Right renal cortex interstitium (tissue), 3 donors: ENCODE data around the gene MEGF10. TPM values are rescaled to one million over a fixed set of nuclear protein-coding genes. Genes with fewer than 3 reads are reported as not detected.

Source experiments
- DNase-seq, 3 donors: peaks; one replicate each; pipeline ENCODE4 v3.0.0-alpha.2; 2013; ENCODE audit warnings: low read depth in 3 of 3, low spot score in 2 of 3
- polyA plus RNA-seq, 3 donors: library from polyadenylated mRNA; unstranded; fragments of 120-200 nt; gene quantifications; one replicate each; pipeline ENCODE4 v1.2.1, GENCODE V29; 2013; ENCODE audit not compliant: insufficient read length in 3 of 3

MEGF10 gene
- polyA plus RNA-seq, 3 donors: 0.54 to 1.2 (median 1.1) TPM

- DNase-seq: no peak
Measured at GRCh38 chr5:127505905-127506304, 215.3 kb downstream of the MEGF10 start.

GRCh38 chr5:127506616-127507015 is 216.0 kb downstream of the MEGF10 start:
- no peak for DNase-seq

GRCh38 chr5:127508644-127509373 is 218.2 kb downstream of the MEGF10 start:
- DNase-seq: no peak

Other genes starting within 250 kb of the MEGF10 start
- gene C5orf63, start 217.3 kb upstream of the MEGF10 start, polyA plus RNA-seq: 10 to 100 TPM; 11.6 to 13.3 (median 12.0) TPM
- gene PRRC1, start 226.8 kb downstream of the MEGF10 start, polyA plus RNA-seq: 10 to 100 TPM; 82.7 to 95.8 (median 87.9) TPM